Esophagus muscularis mucosa (tissue), 4 donors: ENCODE results near the gene FAM13A. TPM values are rescaled to one million over a fixed set of nuclear protein-coding genes. Genes with fewer than 3 reads are reported as not detected.

Source experiments
- DNase-seq: peaks from one replicate; pipeline ENCODE4 v3.0.0-alpha.2; 2017; ENCODE audit errors: extremely low spot score
- H3K27ac ChIP-seq, 4 donors: fragments of 200-600 bp; sonication (generic); replicated peaks in 1 of 4; 1 replicate in 3 of 4; 2 replicates in 1 of 4; pipeline ENCODE4 v1.5.1; 2016 to 2019; ENCODE audit warnings: mild to moderate bottlenecking in 1 of 4
- H3K27me3 ChIP-seq, 4 donors: fragments of 200-600 bp; sonication (generic); one replicate each; pipeline versions ENCODE4 v1.5.1 to v1.6.0; 2016 to 2019
- H3K36me3 ChIP-seq, 4 donors: fragments of 200-600 bp; sonication (generic); one replicate each; pipeline ENCODE4 v1.5.1; 2016 to 2019
- H3K4me1 ChIP-seq, 4 donors: fragments of 200-600 bp; sonication (generic); one replicate each; pipeline ENCODE4 v1.5.1; 2016 to 2019
- H3K4me3 ChIP-seq, 4 donors: fragments of 200-600 bp; sonication (generic); 1 replicate in 2 of 4; 2 replicates in 2 of 4; pipeline ENCODE4 v1.5.1; 2016 to 2019; ENCODE audit warnings: mild to moderate bottlenecking in 4 of 4, moderate library complexity in 1 of 4
- H3K9me3 ChIP-seq, 4 donors: fragments of 200-600 bp; sonication (generic); 1 replicate in 3 of 4; 2 replicates in 1 of 4; pipeline ENCODE4 v1.5.1; 2016 to 2019
- EP300 ChIP-seq: sonication (generic); formaldehyde crosslinking; IDR thresholded peaks from one replicate; pipeline ENCODE4 v1.6.1; 2017; ENCODE audit warnings: antibody characterized with exemption
- POLR2A ChIP-seq: fragments of 450-650 bp; IDR thresholded peaks from one replicate; pipeline ENCODE4 v1.6.1; 2017; ENCODE audit warnings: antibody characterized with exemption, moderate library complexity, mild to moderate bottlenecking, low read depth
- POLR2AphosphoS5 ChIP-seq, 2 donors: sonication (generic); formaldehyde crosslinking; IDR thresholded peaks; one replicate each; pipeline ENCODE4 v1.6.1; 2017; ENCODE audit warnings: antibody characterized with exemption in 2 of 2
- WGBS: methylation state at CpG from one replicate; pipeline ENCODE4 v1.1.5; 2018; 5-methylcytosine and 5-hydroxymethylcytosine counted together
- intact Hi-C: fragments of 100-400 bp; cut with DNase I; formaldehyde crosslinking; loops from one replicate; pipeline ENCODE4 v1.15.1; 2023
- total RNA-seq, 4 donors: library from RNA; depleted of rRNA; stranded (reverse); fragments of >200 nt; gene quantifications; one replicate each; pipeline versions ENCODE4 v1.1.0 to v1.2.1, GENCODE V29; 2016
- TF ChIP-seq, protein P1 (sequence below), 3 experiments: fragments of 200-600 bp in 2 of 3; fragments of 450-650 bp in 1 of 3; sonication (generic) in 2 of 3; IDR thresholded peaks; one replicate each; pipeline ENCODE4 v1.5.1; 2017 to 2019; ENCODE audit warnings: antibody characterized with exemption in 3 of 3, mild to moderate bottlenecking in 2 of 3, moderate library complexity in 1 of 3

Gene FAM13A
- total RNA-seq, 4 donors from 2014 or later: 22.4 to 27.2 (median 26.0) TPM

DNA sequence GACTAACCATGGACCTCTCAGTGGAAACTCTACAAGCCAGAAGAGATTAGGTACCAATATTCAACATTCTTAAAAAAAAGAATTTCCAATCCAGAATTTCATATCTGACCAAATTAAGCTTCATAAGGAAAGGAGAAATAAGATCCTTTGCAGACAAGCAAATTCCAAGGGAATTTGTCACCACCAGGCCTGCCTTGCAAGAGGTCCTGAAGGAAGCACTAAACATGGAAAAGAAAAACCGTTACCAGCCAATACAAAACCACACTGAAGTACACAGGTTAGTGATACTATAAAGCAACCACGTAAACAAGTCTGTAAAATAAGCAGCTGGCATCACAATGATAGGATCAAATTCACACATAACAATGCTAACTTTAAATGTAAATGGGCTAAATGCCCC is 156.6 kb downstream of the FAM13A start:
- Histone ChIP-seq H3K4me1 (no peaks in the 10 kb centered on the region), H3K27ac (no peak overlapping the region), H3K36me3 (peaks cover 0 to 13% (median 0%) of the 10 kb centered on the region in 4 donors), H3K4me3 (no peak overlapping the region), H3K27me3 (no peaks in the 10 kb centered on the region), H3K9me3 (peaks cover 0 to 12% (median 5%) of the 10 kb centered on the region in 4 donors)
- intact Hi-C loops: no loop called here
- DNase-seq: no peak
- WGBS: 89% methylated on average over 2 of the region's 2 CpGs
- TF ChIP-seq POLR2AphosphoS5 (IDR thresholded peaks at IDR 0.05) (no peak), POLR2A (no peak), EP300 (no peak)
- TF ChIP-seq, protein P1, sequence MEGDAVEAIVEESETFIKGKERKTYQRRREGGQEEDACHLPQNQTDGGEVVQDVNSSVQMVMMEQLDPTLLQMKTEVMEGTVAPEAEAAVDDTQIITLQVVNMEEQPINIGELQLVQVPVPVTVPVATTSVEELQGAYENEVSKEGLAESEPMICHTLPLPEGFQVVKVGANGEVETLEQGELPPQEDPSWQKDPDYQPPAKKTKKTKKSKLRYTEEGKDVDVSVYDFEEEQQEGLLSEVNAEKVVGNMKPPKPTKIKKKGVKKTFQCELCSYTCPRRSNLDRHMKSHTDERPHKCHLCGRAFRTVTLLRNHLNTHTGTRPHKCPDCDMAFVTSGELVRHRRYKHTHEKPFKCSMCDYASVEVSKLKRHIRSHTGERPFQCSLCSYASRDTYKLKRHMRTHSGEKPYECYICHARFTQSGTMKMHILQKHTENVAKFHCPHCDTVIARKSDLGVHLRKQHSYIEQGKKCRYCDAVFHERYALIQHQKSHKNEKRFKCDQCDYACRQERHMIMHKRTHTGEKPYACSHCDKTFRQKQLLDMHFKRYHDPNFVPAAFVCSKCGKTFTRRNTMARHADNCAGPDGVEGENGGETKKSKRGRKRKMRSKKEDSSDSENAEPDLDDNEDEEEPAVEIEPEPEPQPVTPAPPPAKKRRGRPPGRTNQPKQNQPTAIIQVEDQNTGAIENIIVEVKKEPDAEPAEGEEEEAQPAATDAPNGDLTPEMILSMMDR (IDR thresholded peaks at IDR 0.05): no peak

DNA sequence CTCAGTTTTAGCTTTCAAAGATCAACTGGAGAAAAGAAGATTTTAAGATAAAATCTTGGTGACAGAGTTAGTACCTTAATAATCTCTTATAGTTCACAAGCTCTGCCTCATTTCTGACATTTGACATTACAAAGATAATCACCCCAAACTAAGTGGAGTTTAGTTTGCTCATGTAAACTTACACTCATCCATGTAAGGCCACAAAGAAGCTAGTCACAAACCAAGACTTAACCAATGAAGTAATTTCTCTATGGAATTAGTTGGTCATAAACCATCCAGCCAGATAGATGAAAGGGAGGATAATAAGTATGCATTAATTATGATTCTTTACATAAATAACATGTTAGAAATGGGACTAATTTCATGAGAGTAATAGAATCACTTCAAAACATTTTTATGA is 159.2 kb downstream of the FAM13A start:
- DNase-seq: no peak
- TF ChIP-seq POLR2A (no peak), EP300 (no peak), POLR2AphosphoS5 (IDR thresholded peaks at IDR 0.05) (no peak)
- TF ChIP-seq, protein P1 (IDR thresholded peaks at IDR 0.05): no peak

DNA sequence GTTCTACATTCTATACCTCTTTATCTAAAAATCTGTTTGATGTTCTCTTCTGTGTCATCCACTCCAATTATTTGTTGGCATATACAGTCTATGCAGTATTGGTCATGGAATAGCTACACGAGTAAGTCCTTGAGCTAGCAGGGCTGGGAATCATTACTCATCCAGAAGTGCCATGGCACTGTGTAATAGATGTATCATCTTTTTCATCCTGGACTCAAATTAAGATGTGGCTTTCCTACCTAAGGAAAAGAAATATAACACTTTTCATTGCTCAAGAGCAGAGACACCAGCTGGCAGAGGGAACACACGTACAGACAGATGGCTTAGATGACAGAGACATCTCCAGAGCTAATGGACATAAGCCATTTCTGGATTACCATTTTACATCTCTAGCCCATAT is 159.8 kb downstream of the FAM13A start:
- Histone ChIP-seq H3K27ac (no peak overlapping the region), H3K4me3 (no peak overlapping the region), H3K4me1 (no peaks in the 10 kb centered on the region), H3K27me3 (no peaks in the 10 kb centered on the region), H3K36me3 (no peaks in the 10 kb centered on the region), H3K9me3 (peaks cover 0 to 12% (median 4%) of the 10 kb centered on the region in 4 donors)
- DNase-seq: no peak
- WGBS: 82% methylated on average over 2 of the region's 2 CpGs
- TF ChIP-seq POLR2A (no peak), POLR2AphosphoS5 (IDR thresholded peaks at IDR 0.05) (no peak)
- TF ChIP-seq, protein P1 (IDR thresholded peaks at IDR 0.05): no peak
- intact Hi-C loops: no loop called here

More for the DNA sequence above, 159.2 kb downstream of the FAM13A start:
- Histone ChIP-seq H3K36me3 (no peaks in the 10 kb centered on the region), H3K27me3 (no peaks in the 10 kb centered on the region), H3K27ac (no peak overlapping the region), H3K4me1 (no peaks in the 10 kb centered on the region), H3K9me3 (peaks cover 0 to 12% (median 5%) of the 10 kb centered on the region in 4 donors), H3K4me3 (no peak overlapping the region)
- intact Hi-C loops: no loop called here

DNA sequence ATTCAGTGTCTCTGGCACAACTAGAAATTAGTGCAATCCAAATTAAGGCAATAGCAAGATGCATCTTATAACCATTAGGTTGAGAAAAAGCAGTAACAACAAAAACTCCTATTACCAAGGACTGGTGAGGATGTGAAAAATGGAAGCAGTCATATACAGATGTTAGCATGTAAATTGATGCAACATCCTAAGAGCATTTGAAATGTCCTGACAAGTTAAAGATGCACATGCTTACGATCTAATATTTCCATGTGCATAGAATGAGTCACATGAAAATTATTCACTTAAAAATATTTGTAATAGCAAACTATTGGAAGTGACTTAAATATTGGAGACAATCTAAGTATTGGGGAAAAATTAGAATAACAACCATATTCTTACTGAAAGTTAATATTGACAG is 163.0 kb downstream of the FAM13A start:
- intact Hi-C loops: no loop called here
- no peaks in the 10 kb centered on the region for H3K36me3 ChIP-seq
- no peak overlapping the region for H3K4me3 ChIP-seq
- DNase-seq: no peak
- no peaks in the 10 kb centered on the region for H3K9me3 ChIP-seq
- TF ChIP-seq EP300 (no peak), POLR2A (no peak), POLR2AphosphoS5 (IDR thresholded peaks at IDR 0.05) (no peak)
- TF ChIP-seq, protein P1 (IDR thresholded peaks at IDR 0.05): no peak
- no peak overlapping the region for H3K27ac ChIP-seq
- H3K27me3 ChIP-seq: no peaks in the 10 kb centered on the region
- 97% methylated on average over 1 of the region's 1 CpG for WGBS
- H3K4me1 ChIP-seq: no peaks in the 10 kb centered on the region

DNA sequence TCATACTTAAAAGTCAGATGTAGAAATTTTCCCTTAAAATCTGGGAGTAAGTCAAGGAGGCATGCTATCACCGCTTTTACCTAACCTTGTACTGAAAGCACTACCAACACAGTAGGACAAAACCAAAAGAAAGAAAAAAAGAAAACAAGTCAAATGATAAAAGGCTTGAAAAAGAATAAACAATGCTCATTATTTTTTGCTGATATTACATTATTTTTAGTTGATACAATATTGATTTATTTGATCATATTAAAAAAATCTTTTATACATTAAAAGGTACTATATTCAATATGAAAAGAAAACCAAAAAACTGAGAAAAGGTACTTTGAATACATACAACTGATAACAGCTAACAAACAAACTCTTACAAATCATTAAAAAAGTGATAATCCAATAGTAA is 164.3 kb downstream of the FAM13A start:
- Histone ChIP-seq H3K36me3 (no peaks in the 10 kb centered on the region), H3K27me3 (no peaks in the 10 kb centered on the region), H3K9me3 (no peaks in the 10 kb centered on the region), H3K4me1 (no peaks in the 10 kb centered on the region), H3K4me3 (no peak overlapping the region), H3K27ac (no peak overlapping the region)
- DNase-seq: no peak
- TF ChIP-seq EP300: no peak
- 95% methylated on average over 1 of the region's 1 CpG for WGBS
- intact Hi-C loops: no loop called here
